HG02678 (cell line): Measurements from ENCODE around the gene RNF8.
"Not testable (repeated sequence)": the region's sequence is repeated elsewhere in the genome, so short reads cannot be mapped to it uniquely, and the experiment has no call there.

Experiments
- ATAC-seq: cut with Tn5 transposase; IDR thresholded peaks from one replicate; pipeline ENCODE4 v1.9.1; 2021; ENCODE audit warnings: mild to moderate bottlenecking, moderate library complexity; ENCODE audit not compliant: unreplicated experiment

The RNF8 gene

DNA sequence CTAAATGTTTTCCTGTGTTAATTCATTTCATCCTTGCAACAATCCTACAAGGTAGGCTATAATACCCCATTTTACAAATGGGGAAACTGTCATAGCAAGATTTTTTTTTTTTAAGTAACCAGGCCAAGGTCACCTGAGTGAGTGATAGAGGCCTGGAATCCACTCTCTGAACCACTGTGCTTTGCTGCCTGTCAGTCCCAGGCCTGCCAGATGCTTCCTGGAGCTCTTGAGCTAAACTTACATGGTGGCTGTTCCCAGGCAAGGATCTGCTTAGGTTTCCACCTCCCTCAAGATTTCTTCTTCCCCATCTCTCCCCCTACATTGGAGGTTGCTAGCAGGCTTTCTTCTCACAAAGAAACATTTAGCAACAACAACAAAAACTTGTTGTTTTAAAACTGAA is 32.7 kb upstream of the RNF8 start:
- no peak for ATAC-seq

DNA sequence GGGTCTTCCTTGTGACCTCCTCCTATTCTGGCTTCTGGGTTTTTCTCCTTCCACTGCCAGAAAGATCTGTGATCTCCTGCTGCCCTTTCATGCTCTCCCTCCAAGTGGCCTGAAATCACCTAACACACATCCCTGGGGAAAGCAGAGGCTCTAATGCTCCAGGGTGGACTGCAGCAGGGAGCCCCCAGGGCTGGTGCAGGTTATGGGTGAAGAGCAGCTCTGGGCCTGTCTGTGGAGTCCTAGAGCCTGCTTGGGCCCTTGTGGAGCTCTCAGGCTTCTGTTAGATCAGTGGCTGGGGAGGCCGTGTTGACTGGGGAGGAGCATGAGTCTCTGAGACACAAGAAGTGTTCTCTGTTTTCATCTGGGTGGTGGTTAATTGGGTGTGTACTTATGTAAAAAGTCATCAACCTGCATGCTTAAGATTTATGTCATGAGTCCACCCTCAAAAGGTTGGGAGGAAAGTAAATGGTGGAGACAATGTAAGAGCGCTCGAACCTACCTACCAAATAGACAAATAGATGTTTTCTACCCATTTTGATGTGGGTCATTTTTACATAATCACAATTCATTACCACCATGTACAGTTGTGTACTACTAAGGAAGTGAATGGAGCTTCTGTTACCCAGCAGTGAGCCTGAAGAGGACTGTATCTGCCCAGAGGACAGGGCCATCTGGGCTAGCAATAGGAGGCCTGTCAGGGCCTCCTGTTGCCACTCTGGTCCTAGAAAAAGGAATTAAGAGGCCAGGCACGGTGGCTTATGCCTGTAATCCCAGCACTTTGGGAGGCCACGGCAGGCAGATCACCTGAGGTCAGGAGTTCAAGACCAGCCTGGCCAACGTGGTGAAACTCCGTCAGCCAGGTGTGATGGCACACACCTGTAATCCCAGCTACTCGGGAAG is 32.0 kb upstream of the RNF8 start:
- ATAC-seq: no peak

DNA sequence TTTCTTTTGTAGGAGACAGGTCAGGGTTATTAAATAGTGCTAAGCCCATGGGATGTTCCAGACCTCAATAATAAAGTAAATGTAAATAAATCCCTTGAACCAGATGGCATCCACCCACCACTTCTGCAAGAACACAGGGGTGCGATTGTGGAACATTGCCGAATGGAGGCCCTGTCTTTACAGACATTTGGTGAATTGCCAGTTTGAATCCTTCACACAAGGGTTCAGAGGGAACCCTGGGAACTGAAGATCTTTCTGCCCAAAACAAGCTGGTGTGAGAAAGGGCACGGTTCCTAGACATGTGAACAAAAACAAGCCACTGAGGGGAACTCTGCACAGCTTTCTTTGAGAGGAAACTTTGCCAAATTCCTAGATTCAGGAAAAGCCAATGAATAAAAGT is 30.2 kb upstream of the RNF8 start:
- no peak for ATAC-seq

DNA sequence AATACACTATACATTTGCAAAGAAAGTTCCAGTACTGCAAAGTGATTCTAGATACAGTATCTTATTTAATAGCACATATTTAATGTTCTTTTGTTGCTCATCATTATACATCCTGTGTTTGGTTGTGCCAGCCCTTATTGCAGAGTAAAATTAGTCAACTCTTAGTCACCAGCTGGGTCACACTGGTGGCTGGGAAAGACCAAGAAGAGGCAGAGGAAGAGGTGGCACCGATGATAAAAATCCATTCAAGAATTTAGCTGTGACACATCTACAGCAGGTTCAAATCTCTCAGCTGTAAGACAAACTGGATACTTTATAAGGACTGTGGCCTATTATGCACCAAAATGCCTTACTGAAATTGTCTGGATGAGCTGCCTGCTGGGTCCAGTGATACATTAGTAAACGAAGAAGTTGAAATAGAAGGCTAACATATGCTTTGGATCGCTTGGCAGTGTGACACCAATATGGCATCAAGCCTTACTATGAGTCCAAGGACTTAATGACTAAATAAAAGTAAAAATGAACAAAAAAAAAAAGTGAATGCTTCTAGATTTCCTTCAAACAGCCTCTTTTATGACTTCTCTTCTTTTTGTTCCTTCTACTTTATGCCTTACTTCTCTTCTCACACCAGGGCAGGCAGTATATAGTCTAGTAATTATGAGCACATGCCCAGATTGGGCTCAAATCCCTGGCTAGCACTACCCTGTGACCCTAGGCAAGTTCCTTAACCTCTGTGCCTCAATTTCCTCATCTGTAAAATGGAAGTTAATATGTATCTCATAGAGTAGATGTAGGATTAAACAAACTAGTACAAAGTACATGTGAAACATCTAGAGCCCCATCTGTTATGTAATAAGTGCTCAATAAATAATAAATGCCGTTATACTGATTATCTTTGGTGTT is 29.4 kb upstream of the RNF8 start:
- no peak for ATAC-seq

DNA sequence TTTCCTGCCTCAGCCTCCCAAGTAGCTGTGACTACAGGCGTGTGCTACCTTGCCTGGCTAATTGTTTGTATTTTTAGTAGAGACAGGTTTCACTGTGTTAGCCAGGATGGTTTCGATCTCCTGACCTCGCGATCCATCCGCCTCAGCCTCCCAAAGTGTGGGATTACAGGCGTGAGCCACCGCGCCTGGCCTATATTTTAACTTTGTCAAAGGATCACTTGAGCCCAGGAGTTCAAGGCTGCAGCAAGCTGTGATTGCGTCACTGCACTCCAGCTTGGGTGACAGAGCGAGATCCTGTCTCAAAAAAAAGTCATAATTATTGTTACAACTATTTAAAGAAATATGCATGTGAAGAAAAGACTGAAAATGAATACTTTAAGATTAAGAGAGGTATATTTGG is 23.4 kb upstream of the RNF8 start:
- ATAC-seq: not testable (repeated sequence)

DNA sequence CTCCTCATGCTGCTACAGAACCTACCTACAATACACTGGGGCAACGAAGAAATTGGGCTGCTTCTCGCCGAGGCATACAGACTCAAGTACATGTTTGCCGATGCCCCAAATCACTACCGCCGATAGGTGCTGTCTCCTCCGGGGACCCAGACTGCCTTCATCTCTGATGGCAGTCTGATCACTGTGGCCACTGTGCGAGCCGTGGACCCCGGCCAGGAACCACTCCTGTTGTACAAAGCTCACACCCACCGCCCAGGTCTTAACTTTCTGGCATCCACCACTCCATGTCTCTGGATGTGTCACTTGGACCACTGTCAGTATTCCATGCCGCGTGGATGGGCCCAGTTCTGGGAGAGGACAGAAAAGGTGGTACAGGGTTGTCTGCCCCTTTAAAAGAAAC is 22.7 kb upstream of the RNF8 start:
- ATAC-seq: no peak

DNA sequence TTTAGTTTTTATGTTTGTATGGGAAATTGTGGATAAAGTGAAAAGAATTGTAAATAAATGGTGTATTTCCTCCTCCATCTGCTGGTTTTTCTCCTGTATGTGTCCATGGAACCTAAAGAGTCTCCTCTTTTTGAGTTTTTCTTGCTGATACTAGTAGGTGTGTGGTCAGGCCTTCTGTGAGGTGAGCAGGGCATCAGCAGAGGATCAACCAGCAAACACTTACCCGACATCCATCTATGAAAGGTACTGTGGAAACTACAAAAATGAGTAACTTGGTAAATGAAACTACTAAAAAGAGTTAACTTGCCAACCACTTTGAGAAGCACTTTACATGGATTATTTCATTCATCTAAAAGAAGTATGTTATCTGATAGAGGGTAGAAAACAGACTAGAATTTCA is 20.9 kb upstream of the RNF8 start:
- no peak for ATAC-seq

DNA sequence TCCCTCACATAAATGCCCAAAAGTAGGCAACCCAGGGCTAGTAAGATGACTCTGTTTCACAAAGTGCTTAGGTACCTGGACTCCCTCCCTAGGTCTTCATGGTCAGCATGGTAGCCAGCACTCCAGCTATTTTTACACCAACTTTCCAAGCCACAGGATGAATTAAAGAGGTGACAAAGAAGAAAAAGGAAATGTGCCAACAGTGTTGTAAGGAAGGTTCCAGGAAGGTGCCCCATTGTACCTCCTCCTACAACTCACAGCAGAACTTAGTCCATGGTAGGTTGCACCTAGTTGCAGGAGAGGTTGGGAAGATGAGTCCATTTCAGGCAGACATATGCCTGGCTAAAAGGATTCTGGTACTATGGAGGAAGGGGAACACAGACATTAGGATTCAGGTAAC is 19.7 kb upstream of the RNF8 start:
- no peak for ATAC-seq

DNA sequence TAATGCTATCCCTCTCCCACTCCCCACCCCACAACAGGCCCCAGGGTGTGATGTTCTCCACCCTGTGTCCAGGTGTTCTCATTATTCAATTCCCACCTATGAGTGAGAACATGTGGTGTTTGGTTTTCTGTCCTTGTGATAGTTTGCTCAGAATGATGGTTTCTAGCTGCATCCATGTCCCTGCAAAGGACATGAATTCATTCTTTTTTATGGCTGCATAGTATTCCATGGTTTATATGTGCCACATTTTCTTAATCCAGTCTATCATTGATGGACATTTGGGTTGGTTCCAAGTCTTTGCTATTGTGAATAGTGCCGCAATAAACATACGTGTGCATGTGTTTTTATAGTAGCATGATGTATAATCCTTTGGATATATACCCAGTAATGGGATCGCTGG is 15.5 kb upstream of the RNF8 start:
- ATAC-seq: not testable (repeated sequence)

DNA sequence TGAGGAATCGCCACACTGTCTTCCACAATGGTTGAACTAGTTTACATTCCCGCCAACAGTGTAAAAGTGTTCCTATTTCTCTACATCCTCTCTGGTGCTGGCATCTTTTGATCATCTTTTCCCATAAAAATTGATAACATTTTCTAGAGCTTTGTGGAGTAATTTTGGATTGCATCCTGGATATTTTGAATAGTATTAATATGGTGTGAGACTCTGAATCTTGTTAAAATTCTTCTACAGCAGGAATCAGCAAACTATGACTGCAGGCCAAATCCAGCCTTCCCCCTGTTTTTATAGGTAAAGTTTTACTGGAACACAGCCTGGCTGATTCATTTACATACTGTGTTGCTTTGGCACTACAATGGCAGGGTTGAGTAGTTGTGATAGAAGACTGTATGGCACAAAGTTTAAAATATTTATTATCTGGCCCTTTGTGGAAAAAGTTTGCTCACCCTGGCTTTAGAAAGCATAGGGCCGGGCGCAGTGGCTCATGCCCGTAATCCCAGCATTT is 15.0 kb upstream of the RNF8 start:
- ATAC-seq: no peak

DNA sequence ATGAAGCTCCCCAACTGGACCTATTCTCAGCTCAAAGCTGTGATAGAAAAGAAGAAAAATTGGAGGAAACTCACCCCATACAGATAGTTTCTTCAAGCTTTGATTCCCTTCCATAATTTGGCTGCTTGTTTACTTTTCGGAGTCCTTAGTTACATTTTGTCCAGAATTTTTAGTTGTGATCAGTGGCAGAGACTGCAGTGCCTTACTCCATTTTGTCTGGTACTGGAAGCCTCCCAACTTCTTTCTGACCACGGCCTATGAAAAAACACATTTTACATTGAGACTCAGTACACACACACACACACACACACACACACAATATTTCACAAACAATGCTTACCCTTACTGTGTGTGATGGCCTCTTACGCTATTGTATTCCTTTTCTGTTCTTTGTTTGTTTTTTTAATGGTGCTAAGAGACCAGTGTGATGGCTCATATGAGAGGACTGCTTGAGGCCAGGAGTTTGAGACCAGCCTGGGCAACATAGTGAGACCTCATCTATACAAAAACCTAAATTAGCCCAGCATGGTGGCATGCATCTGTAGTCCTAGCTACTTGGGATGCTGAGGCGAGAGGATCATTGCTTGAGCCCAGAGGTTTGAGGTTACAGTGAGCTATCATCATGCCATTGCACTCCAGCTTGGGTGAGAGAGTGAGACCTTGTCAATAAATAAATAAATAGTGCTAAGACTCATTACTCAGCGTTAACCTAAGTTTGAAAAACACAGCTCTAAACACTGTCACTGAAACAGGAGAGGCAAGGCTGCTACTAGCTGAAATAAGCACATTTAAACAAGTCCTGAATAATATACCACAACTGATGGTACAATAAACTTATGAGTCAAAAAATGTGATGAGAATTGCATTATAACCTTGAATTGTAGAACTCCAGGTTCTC is 13.8 kb upstream of the RNF8 start:
- no peak for ATAC-seq

DNA sequence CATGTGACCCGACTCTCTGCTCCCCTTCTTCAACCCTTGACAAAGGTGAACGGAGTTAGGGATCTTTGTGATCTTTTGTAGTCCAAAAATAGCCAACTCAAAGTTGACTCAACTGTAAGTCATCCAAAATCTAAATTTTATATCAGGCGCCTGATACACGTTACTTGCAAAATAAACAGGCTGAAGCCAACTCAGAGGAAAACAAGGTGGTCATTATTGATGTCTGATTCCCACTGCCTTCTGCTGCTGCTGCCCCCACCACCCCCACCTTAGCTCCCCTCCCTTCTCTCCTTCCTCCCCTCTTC is 13.2 kb upstream of the RNF8 start:
- no peak for ATAC-seq

DNA sequence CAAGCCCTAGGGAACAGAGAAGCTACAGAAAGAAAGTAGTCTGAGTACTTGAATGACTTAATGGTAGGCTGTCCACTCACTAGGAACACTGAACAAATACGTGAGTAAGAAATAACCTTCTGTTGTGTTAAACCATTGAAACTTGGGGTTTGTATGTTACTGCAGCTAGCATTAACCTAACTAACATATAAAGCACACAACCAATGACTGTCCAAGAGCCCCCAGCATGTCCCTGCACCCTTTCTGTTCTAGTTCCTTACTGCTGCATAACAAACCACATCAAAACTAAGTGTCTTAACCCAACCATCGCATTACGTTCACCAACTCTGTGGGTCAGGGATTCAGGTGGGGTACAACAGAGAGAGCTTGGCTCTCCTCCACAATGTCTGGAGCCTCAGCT is 10.5 kb upstream of the RNF8 start:
- ATAC-seq: no peak

DNA sequence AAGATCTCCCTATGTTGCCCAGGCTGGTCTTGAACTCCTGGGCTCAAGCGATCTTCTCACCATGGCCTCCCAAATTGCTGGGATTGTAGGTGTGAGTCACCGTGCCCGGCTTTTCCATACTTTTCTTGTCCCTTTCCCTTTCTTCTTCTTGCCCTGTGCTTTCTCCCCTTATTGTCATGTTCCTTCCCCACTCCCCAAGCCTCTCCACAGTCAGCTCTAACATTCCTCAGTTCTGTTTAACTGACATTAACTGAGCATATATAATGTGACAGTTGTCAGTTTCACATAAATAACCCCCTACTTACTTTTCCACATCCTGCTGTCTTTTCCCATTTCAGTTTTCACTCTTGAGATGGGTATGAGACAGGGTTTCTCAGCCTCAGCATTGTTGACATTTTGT is 9.5 kb upstream of the RNF8 start:
- ATAC-seq: no peak

DNA sequence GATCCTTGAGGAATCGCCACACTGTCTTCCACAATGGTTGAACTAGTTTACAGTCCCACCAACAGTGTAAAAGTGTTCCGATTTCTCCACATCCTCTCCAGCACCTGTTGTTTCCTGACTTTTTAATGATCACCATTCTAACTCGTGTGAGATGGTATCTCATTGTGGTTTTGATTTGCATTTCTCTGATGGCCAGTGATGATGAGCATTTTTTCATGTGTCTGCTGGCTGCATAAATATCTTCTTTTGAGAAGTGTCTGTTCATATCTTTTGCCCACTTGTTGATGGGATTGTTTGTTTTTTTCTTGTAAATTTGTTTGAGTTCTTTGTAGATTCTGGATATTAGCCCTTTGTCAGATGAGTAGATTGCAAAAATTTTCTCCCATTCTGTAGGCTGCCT is 8.0 kb upstream of the RNF8 start:
- ATAC-seq: not testable (repeated sequence)

DNA sequence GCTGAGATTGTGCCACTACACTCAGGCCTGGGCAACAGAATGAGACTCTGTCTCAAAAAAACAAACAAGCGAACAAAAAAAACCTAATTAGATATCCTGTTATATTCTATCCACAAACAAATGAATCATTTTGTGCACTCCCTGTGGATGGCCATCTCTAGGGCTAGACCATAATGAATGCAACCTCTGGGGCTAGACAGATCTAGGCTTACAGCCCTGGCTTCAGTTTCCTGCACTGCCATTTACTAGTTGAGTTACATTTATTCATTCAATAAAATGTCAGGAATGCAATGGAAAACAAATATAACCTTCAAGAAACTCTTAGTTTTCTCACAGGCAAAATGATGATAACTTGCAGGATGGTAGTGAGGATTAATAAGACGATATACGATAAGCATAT is 6.6 kb upstream of the RNF8 start:
- no peak for ATAC-seq

DNA sequence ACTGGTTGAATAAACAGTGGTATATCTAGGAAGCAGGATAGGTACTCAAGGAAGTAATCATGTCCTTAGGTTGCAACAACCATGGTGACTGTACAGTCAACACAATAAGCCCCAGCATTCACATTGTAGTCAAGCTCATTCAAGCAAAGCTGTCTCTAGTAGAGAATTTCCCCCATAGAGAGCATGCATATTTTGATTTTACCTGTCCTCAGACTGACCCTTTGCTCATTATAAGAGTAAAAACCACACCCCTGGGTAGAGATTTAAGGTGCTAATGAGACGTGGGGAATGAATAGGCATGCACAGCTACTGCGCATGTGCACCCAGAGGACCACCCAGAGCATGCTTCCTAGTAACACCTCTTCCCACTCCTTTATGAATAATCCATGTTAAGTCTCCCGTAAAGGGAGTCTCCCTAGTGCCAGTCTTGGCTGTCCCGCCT is 6.1 kb upstream of the RNF8 start:
- ATAC-seq: no peak

DNA sequence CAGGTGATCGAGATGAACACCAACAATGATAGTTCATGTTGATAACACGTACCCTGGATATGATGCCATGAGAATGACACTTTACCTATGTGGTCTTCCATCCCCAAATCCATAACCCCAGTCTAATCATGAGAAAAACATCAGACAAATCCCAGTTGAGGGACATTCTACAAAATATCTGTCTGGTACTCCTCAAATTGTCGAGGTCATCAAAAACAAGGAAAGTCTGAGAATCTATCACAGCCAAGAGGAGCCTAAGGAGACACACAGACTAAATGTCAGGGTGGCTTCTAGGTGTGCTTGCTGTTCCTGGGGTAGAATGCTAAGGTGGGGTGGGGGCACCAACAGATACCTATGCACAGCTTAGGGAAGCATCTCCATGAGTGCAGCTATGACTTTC is 2.8 kb upstream of the RNF8 start:
- ATAC-seq: no peak

DNA sequence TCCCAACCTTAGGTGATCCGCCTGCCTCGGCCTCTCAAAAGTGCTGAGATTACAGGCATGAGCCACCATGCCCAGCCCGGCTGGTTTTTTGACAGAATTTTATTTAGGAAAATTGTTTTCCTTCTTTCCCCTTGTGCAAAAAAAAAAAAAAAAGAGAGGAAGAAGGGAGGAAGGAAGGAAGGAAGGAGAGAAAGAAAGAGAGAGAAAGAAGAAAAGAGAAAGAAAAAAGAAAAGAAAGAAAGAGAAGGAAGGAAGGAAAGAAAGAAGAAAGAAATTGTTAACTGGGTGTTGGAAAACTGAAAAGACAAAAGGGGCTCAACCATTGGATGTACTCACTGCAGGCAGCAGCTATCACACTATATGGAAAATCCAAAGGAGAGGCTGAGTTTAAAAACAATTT is 1.4 kb upstream of the RNF8 start:
- no peak for ATAC-seq

DNA sequence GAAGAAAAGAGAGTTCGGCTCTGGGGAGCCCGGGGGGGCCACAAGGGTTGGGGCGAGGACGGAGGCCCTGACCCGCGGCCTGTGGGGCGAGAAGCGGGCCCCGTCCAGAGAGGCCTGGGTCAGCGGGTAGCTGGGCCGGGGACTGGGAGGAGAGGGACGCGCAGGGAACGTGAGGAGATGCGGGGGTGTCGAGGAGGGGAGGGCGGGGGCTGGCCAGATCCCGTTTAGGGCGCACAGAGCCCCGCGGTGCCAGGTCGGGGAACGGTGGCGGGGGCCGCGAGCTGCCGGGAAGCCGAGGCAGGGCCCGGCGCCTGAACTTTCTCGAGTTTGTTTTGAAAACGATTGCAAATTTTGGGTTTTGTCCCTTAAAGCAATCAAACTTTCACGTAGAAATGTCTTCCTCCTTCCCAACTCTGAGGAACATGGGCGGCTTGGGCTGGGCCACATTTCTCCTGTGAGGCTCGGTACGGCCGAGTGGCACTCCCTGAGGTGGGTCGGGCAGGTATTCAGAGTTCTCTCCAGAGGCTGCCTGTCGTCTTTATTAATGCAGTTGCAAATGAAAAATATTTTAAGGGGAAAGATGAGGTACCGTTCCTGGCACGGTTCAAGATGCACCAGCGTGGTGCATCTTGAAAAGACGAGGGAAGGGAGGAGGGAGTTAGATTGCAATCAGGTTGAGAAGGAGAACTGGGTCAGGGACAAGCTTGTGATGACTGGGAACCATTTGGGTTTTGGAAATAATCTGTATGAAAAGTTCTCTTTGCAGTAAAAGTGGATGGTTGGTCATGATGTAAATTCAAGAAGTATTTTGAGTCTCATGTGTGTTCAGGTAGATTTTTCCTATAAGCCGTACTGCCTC is 972 bp downstream of the RNF8 start:
- ATAC-seq: no peak
